Neural cell (in vitro differentiated cells): ENCODE data around the gene PLEKHM3.

Source experiments
- CTCF ChIP-seq: fragments of 450-650 bp; IDR thresholded peaks from 2 replicates; pipeline ENCODE4 v1.5.1; 2014; ENCODE audit warnings: antibody characterized with exemption, mild to moderate bottlenecking, moderate library complexity; ENCODE audit not compliant: poor library complexity, severe bottlenecking
- EZH2 ChIP-seq: fragments of 200-600, 300-800 bp; shearing (Covaris generic), sonication (generic); IDR thresholded peaks from 2 replicates; pipeline ENCODE4 v1.6.1; 2014; ENCODE audit warnings: antibody characterized with exemption, low read length, borderline replicate concordance, mild to moderate bottlenecking; ENCODE audit not compliant: insufficient read depth, poor library complexity, severe bottlenecking
- POLR2AphosphoS5 ChIP-seq: IDR thresholded peaks from 2 replicates; pipeline ENCODE4 v1.6.1; 2012
- REST ChIP-seq: IDR thresholded peaks from 2 replicates; pipeline ENCODE4 v1.6.1; 2012; ENCODE audit warnings: borderline replicate concordance
- SMC3 ChIP-seq: fragments of 450-650 bp; conservative IDR thresholded peaks from 2 replicates; pipeline ENCODE4 v1.6.1; 2014; ENCODE audit warnings: antibody characterized with exemption, mild to moderate bottlenecking, moderate library complexity; ENCODE audit not compliant: poor library complexity

DNA sequence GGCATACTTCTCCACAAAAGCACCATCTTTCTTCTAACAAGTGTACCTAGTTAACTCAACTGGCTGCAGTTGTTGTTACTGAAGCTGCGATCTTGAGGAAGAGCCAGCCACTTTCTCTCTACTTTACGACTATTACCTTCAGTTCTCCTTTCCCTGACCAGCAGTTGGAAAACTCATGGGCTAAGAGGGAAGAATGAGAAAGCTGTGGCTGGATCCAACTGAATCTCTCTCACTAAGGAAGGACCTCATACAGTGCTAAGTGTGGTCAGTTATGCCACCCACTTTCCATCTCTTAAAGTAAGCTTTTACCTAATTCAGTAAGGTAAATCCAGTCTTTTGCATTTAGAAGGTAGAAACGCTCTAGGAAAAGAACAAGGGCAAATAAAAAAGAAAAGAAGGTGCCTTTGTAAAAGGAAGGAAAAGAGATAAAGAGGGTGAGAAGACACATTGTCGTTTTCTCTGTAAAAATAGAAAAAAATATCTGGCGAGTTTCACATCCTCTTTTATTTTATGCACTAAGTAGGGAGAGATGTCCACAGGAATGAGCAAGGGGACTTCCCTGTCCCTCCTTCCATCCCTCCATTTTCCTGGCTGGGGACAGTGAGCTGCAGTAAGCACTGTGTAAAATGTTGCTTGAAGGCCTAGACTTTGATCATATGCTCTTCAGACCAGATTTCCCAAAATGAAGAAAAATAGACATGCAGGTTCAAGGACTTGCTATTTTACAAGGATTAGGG is 73.4 kb downstream of the PLEKHM3 start:
- no peak for TF ChIP-seq CTCF
- TF ChIP-seq REST, result no peak
- no peak for TF ChIP-seq SMC3
- TF ChIP-seq POLR2AphosphoS5, result no peak
- no peak for TF ChIP-seq EZH2
